GM18909 (cell line): ENCODE data around the gene COX7A2.

Experiments
- ATAC-seq: cut with Tn5 transposase; IDR thresholded peaks from one replicate; pipeline ENCODE4 v1.9.1; 2021; ENCODE audit warnings: mild to moderate bottlenecking; ENCODE audit not compliant: unreplicated experiment, poor library complexity

COX7A2 gene

GRCh38 chr6:75202676-75203131 lies 40.9 kb downstream of the COX7A2 start:
- no peak for ATAC-seq

GRCh38 chr6:75201901-75202672 lies 41.5 kb downstream of the COX7A2 start:
- ATAC-seq, result peak; percentile 53

DNA sequence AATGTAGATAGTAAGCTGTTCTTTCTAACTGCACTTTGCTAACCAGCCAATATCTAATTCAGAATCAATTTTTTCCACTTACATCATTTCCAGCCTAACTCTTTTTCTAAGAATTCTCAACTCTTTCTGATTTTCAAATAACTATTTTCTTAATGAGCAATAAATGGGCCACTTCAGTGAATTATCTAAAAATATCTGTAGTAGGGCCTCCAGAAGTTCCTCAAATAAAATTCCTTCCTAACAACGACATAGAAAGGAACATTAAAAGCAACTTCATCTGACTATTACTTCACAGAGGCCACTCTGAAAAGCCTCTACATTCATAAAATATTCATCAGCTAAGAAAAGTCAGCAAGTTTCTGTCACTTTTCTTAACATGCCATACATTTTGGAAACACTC lies 42.6 kb downstream of the COX7A2 start:
- no peak for ATAC-seq

DNA sequence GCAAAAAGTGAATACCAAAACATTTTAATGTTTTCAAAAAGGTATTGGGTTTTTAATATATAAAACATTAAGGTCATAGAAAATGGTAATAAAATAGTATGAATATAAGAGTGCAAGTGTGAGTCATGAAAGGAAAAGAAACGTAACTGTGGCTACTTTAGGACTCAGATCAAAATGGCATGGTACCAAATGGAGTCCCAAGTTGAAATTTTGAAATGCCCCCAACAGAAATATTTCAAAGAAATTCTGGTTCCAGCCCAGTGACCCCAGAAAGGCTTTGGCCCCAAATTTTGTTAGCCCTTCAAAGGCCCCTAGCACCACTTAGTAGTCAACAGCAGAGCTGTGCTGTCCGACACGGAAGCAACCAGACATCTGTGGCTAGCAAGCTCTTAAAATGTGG lies 43.7 kb downstream of the COX7A2 start:
- ATAC-seq, result no peak

- no peak for ATAC-seq
Observed at GRCh38 chr6:75196081-75196687, 47.4 kb downstream of the COX7A2 start.

- no peak for ATAC-seq
Observed at GRCh38 chr6:75188221-75188925, 55.2 kb downstream of the COX7A2 start.
